HG03175 (cell line): ENCODE data around the gene CABP2.
A peak's percentile ranks its signal among the peaks of the same experiment; 100 is the strongest.
"Not testable (repeated sequence)": the region's sequence is repeated elsewhere in the genome, so short reads cannot be mapped to it uniquely, and the experiment has no call there.

Experiments used
- ATAC-seq: cut with Tn5 transposase; IDR thresholded peaks from one replicate; pipeline ENCODE4 v1.9.1; 2021; ENCODE audit warnings: mild to moderate bottlenecking, moderate library complexity; ENCODE audit not compliant: unreplicated experiment

The CABP2 gene

GRCh38 chr11:67482275-67482826 lies 40.9 kb downstream of the CABP2 start:
- ATAC-seq: peak; percentile 1

GRCh38 chr11:67477344-67478050 lies 45.7 kb downstream of the CABP2 start:
- ATAC-seq: not testable (repeated sequence)

GRCh38 chr11:67476692-67477091 lies 46.6 kb downstream of the CABP2 start:
- ATAC-seq: not testable (repeated sequence)

- no peak for ATAC-seq
Observed at GRCh38 chr11:67472882-67473281, 50.4 kb downstream of the CABP2 start.

GRCh38 chr11:67470337-67471002 lies 52.8 kb downstream of the CABP2 start:
- ATAC-seq: no peak

GRCh38 chr11:67469508-67469811 lies 53.8 kb downstream of the CABP2 start:
- no peak for ATAC-seq
